Globus pallidus (tissue), 1 donor: ENCODE measurements around the gene TMC6.
"Not testable (repeated sequence)": the region's sequence is repeated elsewhere in the genome, so short reads cannot be mapped to it uniquely, and the experiment has no call there.

Experiments
- DNase-seq: peaks from one replicate; pipeline ENCODE4 v3.0.0-alpha.2; 2015; ENCODE audit warnings: low spot score

Gene TMC6

DNA sequence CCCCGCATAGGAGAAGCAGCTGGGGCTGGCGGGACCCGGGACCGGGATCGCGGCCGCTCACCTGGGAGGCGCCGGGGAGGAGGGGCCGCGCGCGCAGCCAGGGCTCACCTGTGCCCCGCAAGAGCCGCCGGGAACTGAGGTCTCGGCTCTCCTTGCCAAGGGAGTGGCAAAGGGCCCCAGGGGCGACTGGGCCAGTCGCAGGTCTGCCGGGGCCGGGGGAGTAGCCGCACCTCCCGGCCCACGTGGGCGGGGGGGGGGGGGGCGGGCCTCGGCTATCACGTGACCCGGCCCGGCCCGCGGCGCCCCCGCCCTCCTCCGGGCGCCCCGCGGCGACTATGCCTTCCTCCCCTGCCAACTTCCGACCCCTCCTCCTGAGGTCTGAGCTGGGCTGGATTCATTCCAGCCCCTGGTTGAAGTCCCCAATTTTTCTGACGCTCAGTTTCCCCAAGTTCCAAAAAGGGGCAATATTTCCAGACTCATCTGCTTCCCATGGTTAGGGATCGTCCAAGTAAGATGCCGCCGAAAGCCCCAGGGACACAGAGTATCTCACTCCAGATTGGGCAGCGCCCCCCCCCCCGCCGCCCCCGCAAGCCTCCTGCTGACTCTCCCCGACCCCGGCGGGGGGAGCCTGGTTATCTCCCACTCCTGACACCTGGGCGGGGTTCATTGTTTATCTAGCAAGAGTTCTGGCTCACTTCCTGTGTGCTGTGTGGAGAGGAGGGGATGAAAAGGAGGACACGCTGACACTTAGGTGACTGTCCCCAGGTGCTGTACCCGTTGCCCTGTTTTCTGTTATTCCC is at the start of gene TMC6:
Gene TMC6 (minus strand): TSS at position 205 of the 800 bp plus-strand sequence. CDS start 1,923 bp downstream, outside the sequence.
- peak; percentile 72 for DNase-seq

DNA sequence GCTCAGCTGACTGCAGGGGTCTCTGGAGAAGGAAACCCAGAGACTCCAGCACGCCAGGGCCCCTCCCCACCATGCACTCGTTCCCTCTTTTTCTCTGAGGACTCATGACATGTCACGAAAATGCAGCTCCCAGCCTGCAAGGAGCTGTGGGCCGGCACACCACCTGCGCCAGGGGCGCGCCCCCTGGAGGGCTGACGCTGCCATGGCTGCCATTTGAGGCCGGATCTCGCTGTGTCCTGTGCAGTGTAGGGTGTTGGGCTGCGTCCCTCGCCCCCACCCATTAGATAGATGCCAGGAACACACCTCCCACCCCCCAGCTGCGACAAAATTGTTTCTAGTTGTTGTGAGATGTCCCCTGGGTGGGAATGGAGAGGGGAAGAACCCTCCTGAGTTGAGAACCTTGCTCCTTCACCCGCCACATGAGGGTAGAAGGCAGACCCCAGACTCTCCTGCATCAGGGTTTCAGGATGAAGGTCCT is 48.0 kb upstream of the TMC6 start:
- no peak for DNase-seq

- DNase-seq: no peak
These were observed 47.1 kb upstream of the TMC6 start for GRCh38 chr17:78175643-78175981.

GRCh38 chr17:78174870-78175642 is 46.5 kb upstream of the TMC6 start:
- no peak for DNase-seq

GRCh38 chr17:78174346-78174869 is 45.9 kb upstream of the TMC6 start:
- peak; percentile 91 for DNase-seq

GRCh38 chr17:78173097-78173715 is 44.7 kb upstream of the TMC6 start:
- no peak for DNase-seq

DNA sequence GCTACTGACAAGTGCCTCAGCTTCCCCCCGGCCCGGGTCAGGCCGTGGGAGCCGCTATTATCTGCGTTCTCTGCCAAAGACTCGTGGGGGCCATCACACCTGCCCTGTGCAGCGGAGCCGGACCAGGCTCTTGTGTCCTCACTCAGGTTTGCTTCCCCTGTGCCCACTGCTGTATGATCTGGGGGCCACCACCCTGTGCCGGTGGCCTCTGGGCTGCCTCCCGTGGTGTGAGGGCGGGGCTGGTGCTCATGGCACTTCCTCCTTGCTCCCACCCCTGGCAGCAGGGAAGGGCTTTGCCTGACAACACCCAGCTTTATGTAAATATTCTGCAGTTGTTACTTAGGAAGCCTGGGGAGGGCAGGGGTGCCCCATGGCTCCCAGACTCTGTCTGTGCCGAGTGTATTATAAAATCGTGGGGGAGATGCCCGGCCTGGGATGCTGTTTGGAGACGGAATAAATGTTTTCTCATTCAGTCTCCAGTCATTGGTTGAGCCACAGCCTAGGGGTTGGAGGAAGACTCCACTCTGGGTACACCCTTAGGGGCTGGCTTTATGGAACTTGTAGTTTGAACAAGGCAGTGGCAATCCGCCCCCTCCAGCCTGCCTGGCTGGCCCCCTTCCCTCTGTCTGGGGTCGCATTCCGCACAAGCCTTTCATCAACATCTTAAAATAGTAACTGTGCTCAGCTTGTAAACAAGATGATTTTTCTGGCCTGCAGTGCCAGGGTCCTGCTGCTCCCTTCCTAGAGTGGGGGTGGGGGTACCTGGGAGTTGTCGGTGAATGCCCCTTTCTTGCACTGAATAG is 43.9 kb upstream of the TMC6 start:
- DNase-seq: no peak

- not testable (repeated sequence) for DNase-seq
These were observed 43.2 kb upstream of the TMC6 start for GRCh38 chr17:78171591-78172248.

- DNase-seq: no peak
These were observed 42.4 kb upstream of the TMC6 start for GRCh38 chr17:78170692-78171590.

GRCh38 chr17:78168903-78169793 is 40.6 kb upstream of the TMC6 start:
- DNase-seq: peak; percentile 78

GRCh38 chr17:78168242-78168902 is 39.8 kb upstream of the TMC6 start, which contains the start of gene SYNGR2:
Gene SYNGR2, plus strand, starts transcription at chr17:78168581. Its CDS starts 36 bp downstream, at chr17:78168617.
- DNase-seq: peak; percentile 70

DNA sequence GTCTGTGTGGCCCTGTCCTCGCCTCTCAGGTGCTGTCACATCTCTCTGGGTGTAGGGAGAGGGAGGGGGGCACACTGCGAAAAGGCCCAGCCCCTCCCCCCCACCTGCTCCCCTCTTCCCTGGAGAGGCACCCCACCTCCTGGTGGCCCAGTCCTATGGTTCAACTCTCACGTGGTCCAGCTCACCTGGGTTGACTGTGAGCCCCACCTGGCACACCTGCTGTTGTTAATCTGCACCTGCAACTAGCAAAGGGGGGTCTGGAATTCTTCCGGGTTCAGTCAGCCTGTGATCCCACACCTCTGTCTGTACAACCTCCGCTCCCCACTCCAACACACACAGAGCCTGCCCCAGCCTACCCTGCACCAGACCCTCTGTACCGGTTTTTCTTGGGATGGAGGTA is 37.9 kb upstream of the TMC6 start:
- DNase-seq: no peak

- DNase-seq: no peak
These were observed 36.4 kb upstream of the TMC6 start for GRCh38 chr17:78164748-78165607.

DNA sequence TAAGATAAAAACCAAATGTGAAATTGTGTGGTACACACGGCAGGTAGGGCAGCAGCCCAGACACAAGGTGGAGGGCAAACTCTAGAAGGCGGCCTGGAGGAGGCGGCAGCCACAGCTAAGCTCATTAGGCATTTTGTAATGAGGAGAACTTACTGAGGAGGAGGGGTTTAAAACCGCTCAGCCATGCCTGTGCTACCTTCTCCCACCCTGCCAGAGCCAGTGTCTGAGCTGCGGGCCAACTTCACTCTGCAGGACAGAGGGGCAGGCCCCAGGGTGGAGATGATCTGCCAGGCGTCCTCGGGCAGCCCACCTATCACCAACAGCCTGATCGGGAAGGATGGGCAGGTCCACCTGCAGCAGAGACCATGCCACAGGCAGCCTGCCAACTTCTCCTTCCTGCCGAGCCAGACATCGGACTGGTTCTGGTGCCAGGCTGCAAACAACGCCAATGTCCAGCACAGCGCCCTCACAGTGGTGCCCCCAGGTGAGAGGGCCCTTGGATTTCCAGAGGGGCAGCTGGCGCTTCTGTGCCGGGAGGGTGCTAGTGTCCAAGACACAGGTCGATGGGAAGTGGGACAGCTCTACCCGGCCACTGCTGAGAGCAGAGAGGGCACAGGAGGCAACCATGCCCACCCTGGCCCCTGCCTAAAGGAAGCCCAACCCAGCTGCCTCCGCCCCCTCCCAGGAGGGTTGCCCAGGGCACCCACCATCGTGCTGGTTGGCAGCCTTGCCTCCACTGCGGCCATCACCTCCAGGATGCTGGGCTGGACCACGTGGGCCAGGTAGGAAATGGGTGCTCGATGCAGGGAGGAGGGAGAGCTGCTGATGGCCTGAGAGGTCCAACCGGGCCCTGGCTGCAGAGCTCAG is 35.6 kb upstream of the TMC6 start:
- no peak for DNase-seq

DNA sequence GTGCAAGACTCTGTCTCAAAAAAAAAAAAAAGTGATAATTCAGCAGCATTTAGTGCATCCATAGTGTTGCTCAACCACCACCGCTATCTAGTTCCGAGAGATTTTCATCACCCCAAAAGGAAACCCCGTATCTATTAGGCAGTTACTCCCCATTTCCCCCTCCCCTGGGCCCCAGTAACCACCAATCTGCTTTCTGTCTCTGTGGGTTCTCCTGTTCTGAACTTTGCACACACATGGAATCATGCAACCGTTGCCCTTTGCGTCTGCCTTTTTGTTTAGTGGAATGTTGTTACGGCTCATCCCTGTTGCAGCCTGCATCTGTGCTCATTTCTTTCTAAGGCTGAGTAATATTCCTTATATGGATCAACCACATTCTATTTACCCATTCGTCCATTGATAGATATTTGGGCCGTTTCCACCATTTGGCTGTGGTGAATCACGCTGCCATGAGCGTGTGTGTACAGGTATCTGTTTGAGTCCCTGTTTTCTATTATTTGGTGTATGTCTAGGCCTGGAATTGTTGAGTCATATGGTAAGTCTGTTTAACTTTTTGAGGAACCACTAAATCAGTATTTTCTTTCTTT is 31.1 kb upstream of the TMC6 start:
- no peak for DNase-seq
